DOHH2 (cell line): Measurements from ENCODE around the gene PDE4DIP.
"Not testable (repeated sequence)": the region's sequence is repeated elsewhere in the genome, so short reads cannot be mapped to it uniquely, and the experiment has no call there.

Experiments
- H3F3A ChIP-seq: fragments of 200-600 bp; sonication (generic), shearing (Covaris generic); 2 replicates; pipeline ENCODE4 v1.6.0; 2016; ENCODE audit warnings: antibody characterized with exemption, mild to moderate bottlenecking; ENCODE audit not compliant: control insufficient read depth, insufficient read depth
- H3K27ac ChIP-seq: fragments of 200-600 bp; sonication (generic); 2 replicates; pipeline ENCODE4 v1.5.1; 2014; ENCODE audit warnings: low read depth, mild to moderate bottlenecking, low read length, moderate library complexity
- H3K27me3 ChIP-seq: fragments of 200-600 bp; sonication (generic); 2 replicates; pipeline ENCODE4 v1.6.1; 2014; ENCODE audit warnings: mild to moderate bottlenecking, low read length, mixed read lengths; ENCODE audit not compliant: control insufficient read depth
- H3K36me3 ChIP-seq: fragments of 200-600 bp; sonication (generic); 2 replicates; pipeline ENCODE4 v1.6.1; 2014; ENCODE audit warnings: mild to moderate bottlenecking, low read length, moderate library complexity, mixed read lengths; ENCODE audit not compliant: control insufficient read depth
- H3K4me1 ChIP-seq: fragments of 200-600 bp; sonication (generic); 2 replicates; pipeline ENCODE4 v1.6.1; 2014; ENCODE audit warnings: mild to moderate bottlenecking, low read length, mixed read lengths; ENCODE audit not compliant: control insufficient read depth
- H3K4me2 ChIP-seq: fragments of 200-600 bp; sonication (generic); 2 replicates; pipeline ENCODE4 v1.6.0; 2014; ENCODE audit warnings: mild to moderate bottlenecking, low read length, moderate library complexity
- H3K4me3 ChIP-seq: fragments of 200-600 bp; sonication (generic); 2 replicates; pipeline ENCODE4 v1.5.1; 2014; ENCODE audit warnings: mild to moderate bottlenecking, low read length, mixed read lengths
- H3K79me2 ChIP-seq: fragments of 200-600 bp; sonication (generic); 2 replicates; pipeline ENCODE4 v1.6.1; 2014; ENCODE audit warnings: mild to moderate bottlenecking, low read length, mixed read lengths; ENCODE audit not compliant: control insufficient read depth
- H3K9me2 ChIP-seq: fragments of 200-600 bp; sonication (generic); replicated peaks from 2 replicates; pipeline ENCODE4 v1.6.1; 2014; ENCODE audit warnings: mild to moderate bottlenecking, low read length, mixed read lengths; ENCODE audit not compliant: control insufficient read depth
- H3K9me3 ChIP-seq: fragments of 200-600 bp; sonication (generic); 2 replicates; pipeline ENCODE4 v1.6.1; 2014; ENCODE audit warnings: antibody characterized with exemption, low read length, mixed read lengths; ENCODE audit not compliant: control insufficient read depth, insufficient read depth
- H4K20me1 ChIP-seq: fragments of 200-600 bp; sonication (generic); 2 replicates; pipeline ENCODE4 v1.6.0; 2014; ENCODE audit warnings: low read depth, mild to moderate bottlenecking, antibody characterized with exemption, low read length, moderate library complexity; ENCODE audit not compliant: control insufficient read depth, insufficient read depth

PDE4DIP gene

GRCh38 chr1:148855367-148855766 is 11.1 kb downstream of the PDE4DIP start:
- not testable (repeated sequence) for H3K36me3 ChIP-seq, H3K9me3 ChIP-seq, H4K20me1 ChIP-seq, H3K4me1 ChIP-seq, H3K4me2 ChIP-seq, H3K9me2 ChIP-seq, H3K27me3 ChIP-seq, H3K4me3 ChIP-seq, H3K27ac ChIP-seq, H3F3A ChIP-seq, H3K79me2 ChIP-seq

GRCh38 chr1:148860049-148860448 is 15.8 kb downstream of the PDE4DIP start:
- H3K36me3 ChIP-seq, H3K4me2 ChIP-seq, H3K79me2 ChIP-seq, H3K27me3 ChIP-seq, H3F3A ChIP-seq, H3K9me3 ChIP-seq, H3K9me2 ChIP-seq, H3K27ac ChIP-seq, H3K4me3 ChIP-seq, H3K4me1 ChIP-seq, H4K20me1 ChIP-seq: not testable (repeated sequence)

- not testable (repeated sequence) for H3K4me3 ChIP-seq, H3K27me3 ChIP-seq, H3K4me2 ChIP-seq, H3K79me2 ChIP-seq, H3K9me3 ChIP-seq, H3K36me3 ChIP-seq, H3K4me1 ChIP-seq, H3K9me2 ChIP-seq, H3K27ac ChIP-seq, H4K20me1 ChIP-seq, H3F3A ChIP-seq
These were observed 16.5 kb downstream of the PDE4DIP start for GRCh38 chr1:148860579-148861259.

GRCh38 chr1:148862590-148862989 is 18.4 kb downstream of the PDE4DIP start:
- not testable (repeated sequence) for H3F3A ChIP-seq

GRCh38 chr1:148868924-148869633 is 24.9 kb downstream of the PDE4DIP start:
- H3K9me3 ChIP-seq, H3K9me2 ChIP-seq, H3F3A ChIP-seq, H3K4me1 ChIP-seq, H3K36me3 ChIP-seq, H3K4me3 ChIP-seq, H4K20me1 ChIP-seq, H3K4me2 ChIP-seq, H3K27me3 ChIP-seq, H3K79me2 ChIP-seq, H3K27ac ChIP-seq: not testable (repeated sequence)

More at GRCh38 chr1:148862590-148862989, 18.4 kb downstream of the PDE4DIP start:
- H3K9me3 ChIP-seq, H3K9me2 ChIP-seq, H3K79me2 ChIP-seq, H3K4me3 ChIP-seq, H4K20me1 ChIP-seq, H3K27me3 ChIP-seq, H3K4me1 ChIP-seq, H3K36me3 ChIP-seq, H3K27ac ChIP-seq, H3K4me2 ChIP-seq: not testable (repeated sequence)

GRCh38 chr1:148869634-148869961 is 25.4 kb downstream of the PDE4DIP start:
- H3K27ac ChIP-seq, H3K27me3 ChIP-seq, H3K79me2 ChIP-seq, H3K4me3 ChIP-seq, H3K9me3 ChIP-seq, H4K20me1 ChIP-seq, H3K4me1 ChIP-seq, H3F3A ChIP-seq, H3K4me2 ChIP-seq, H3K36me3 ChIP-seq, H3K9me2 ChIP-seq: not testable (repeated sequence)

GRCh38 chr1:148874408-148875388 is 30.5 kb downstream of the PDE4DIP start:
- not testable (repeated sequence) for H3K27ac ChIP-seq, H3K79me2 ChIP-seq, H3K9me3 ChIP-seq, H3K9me2 ChIP-seq, H3F3A ChIP-seq, H3K4me1 ChIP-seq, H4K20me1 ChIP-seq, H3K36me3 ChIP-seq, H3K4me2 ChIP-seq, H3K4me3 ChIP-seq, H3K27me3 ChIP-seq
